Measurements from ENCODE around the gene APOB. TPM values are rescaled to one million over a fixed set of nuclear protein-coding genes. Genes with fewer than 3 reads are reported as not detected.
A peak's percentile ranks its signal among the peaks of the same experiment; 100 is the strongest.

Gene APOB
- total and polyA plus RNA-seq, 2 of the 13 experiments (the other 11 are each of a cell fraction or from before 2014, with no cell fraction given), result 1,569 to 2,515 TPM

DNA sequence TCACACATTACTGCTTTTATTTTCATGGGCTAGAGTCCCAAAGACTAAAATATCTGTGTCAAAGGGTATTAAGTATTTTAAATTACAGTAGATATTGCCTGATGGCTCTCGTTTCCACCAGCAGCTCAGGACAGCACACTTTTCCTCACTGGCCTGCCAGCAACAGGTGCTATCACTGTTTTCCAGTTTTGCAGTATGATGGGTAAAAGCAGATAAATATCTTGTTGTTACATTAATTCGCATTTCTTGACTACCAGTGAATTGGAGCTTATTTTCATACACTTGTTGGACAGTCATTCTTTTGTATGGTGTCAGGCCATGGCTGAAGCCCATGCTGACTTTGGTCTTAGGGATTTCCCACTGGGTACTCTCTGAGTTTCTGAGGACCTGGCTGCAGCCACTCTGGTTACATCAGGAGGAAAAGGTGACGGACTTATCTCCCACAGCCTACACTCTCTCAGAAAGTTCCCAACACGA is 4.8 kb downstream of the APOB start:
- ChIA-PET CTCF (ENCODE audit: low intra/inter-chr PET ratio, low total read pairs) (interaction anchor here (1.3 kb wide), 1 partner anchor 79 kb away, joined by 3 read pairs; no protein-coding TSS in a partner anchor), POLR2A (interaction anchor here (1.3 to 13.2 kb wide), 8 partner anchors 8 to 117 kb away, joined by 4 to 317 read pairs (median 76); no protein-coding TSS in a partner anchor)
- Histone ChIP-seq H3K27ac (ENCODE audit: extremely low read length, insufficient read depth, low read length) (peak overlapping the region; percentile 99), H3K9me3 (ENCODE audit: low read length) (no peaks in the 10 kb centered on the region), H3K4me1 (ENCODE audit: insufficient read depth, low read length) (peaks cover 76% of the 10 kb centered on the region), H3K9ac (ENCODE audit: insufficient read depth, low read depth, low read length) (peak overlapping the region; percentile 98), H3K4me2 (ENCODE audit: low read depth, low read length) (peak overlapping the region; percentile 93), H3K36me3 (replicated peaks in 1 of 2; ENCODE audit: control insufficient read depth in 1 of 2, insufficient read depth in 2 of 2, low read length in 2 of 2) (peaks cover 57 to 89% of the 10 kb centered on the region in 2 experiments), H3K4me3 (replicated peaks in 1 of 3; ENCODE audit: insufficient read depth in 1 of 3, low read depth in 2 of 3, low read length in 3 of 3) (peak overlapping the region; percentile 88 to 96 (median 91)), H4K20me1 (ENCODE audit: insufficient read depth, low read length) (peaks cover 92% of the 10 kb centered on the region), H3K79me2 (ENCODE audit: insufficient read depth, low read length) (peaks cover 96% of the 10 kb centered on the region), H3K27me3 (ENCODE audit: control insufficient read depth in 1 of 2, insufficient read depth in 2 of 2, low read length in 2 of 2) (no peaks in the 10 kb centered on the region; a peak in 1 of 5 replicates), H2AFZ (ENCODE audit: low read length) (no peak overlapping the region)
- DNase-seq (ENCODE audit: low spot score) (no peak), FAIRE-seq (no peak), ATAC-seq (no peak)
- in situ Hi-C loops (cut with HindIII; ENCODE audit: extremely low pct_ligation_motif_present, low pct_unique_long_range_greater_than_20kb), result no loop called here
- WGBS (ENCODE audit: low lambda C conversion rate), result 67% methylated on average over 4 of the region's 4 CpGs
- BruUV-seq (replicated peaks), result no TSS peak
- intact Hi-C loops (cut with micrococcal nuclease; ENCODE audit: unreplicated experiment), result no loop called here
- TF ChIP-seq ZNF530 (CRISPR knock-in tag; IDR thresholded peaks at IDR 0.05; ENCODE audit: low read depth), result no peak
- TF ChIP-seq MEF2D (CRISPR knock-in tag; IDR thresholded peaks at IDR 0.05), result 0 out of 2 replicates have a peak, but pooled peaks have one; percentile 50
- TF ChIP-seq, protein P1, sequence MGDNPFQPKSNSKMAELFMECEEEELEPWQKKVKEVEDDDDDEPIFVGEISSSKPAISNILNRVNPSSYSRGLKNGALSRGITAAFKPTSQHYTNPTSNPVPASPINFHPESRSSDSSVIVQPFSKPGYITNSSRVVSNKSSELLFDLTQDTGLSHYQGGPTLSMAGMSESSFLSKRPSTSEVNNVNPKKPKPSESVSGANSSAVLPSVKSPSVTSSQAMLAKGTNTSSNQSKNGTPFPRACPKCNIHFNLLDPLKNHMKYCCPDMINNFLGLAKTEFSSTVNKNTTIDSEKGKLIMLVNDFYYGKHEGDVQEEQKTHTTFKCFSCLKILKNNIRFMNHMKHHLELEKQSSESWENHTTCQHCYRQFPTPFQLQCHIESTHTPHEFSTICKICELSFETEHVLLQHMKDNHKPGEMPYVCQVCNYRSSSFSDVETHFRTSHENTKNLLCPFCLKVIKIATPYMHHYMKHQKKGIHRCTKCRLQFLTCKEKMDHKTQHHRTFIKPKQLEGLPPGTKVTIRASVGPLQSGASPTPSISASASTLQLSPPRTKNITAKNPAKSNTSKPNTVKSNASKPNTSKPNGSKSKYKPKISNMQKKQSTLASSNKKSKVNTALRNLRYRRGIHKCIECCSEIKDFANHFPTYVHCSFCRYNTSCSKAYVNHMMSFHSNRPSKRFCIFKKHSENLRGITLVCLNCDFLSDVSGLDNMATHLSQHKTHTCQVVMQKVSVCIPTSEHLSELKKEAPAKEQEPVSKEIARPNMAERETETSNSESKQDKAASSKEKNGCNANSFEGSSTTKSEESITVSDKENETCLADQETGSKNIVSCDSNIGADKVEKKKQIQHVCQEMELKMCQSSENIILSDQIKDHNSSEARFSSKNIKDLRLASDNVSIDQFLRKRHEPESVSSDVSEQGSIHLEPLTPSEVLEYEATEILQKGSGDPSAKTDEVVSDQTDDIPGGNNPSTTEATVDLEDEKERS (CRISPR knock-in tag; IDR thresholded peaks at IDR 0.05), result peak; percentile 83; the same call in 1 of the 2 replicates
- no peak for TF ChIP-seq ATF7 (IDR thresholded peaks at IDR 0.05)
- no peak for TF ChIP-seq ATF7 (CRISPR knock-in tag; IDR thresholded peaks at IDR 0.05)
- TF ChIP-seq FLYWCH1 (CRISPR knock-in tag; IDR thresholded peaks at IDR 0.05), result no peak
- TF ChIP-seq NR2F1 (CRISPR knock-in tag; IDR thresholded peaks at IDR 0.05), result no peak
- TF ChIP-seq, protein P2, sequence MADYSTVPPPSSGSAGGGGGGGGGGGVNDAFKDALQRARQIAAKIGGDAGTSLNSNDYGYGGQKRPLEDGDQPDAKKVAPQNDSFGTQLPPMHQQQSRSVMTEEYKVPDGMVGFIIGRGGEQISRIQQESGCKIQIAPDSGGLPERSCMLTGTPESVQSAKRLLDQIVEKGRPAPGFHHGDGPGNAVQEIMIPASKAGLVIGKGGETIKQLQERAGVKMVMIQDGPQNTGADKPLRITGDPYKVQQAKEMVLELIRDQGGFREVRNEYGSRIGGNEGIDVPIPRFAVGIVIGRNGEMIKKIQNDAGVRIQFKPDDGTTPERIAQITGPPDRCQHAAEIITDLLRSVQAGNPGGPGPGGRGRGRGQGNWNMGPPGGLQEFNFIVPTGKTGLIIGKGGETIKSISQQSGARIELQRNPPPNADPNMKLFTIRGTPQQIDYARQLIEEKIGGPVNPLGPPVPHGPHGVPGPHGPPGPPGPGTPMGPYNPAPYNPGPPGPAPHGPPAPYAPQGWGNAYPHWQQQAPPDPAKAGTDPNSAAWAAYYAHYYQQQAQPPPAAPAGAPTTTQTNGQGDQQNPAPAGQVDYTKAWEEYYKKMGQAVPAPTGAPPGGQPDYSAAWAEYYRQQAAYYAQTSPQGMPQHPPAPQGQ (CRISPR knock-in tag; IDR thresholded peaks at IDR 0.05; ENCODE audit: borderline replicate concordance), result peak; percentile 35; the same call in 1 of the 2 replicates
- 0 out of 2 replicates have a peak, but pooled peaks have one; percentile 28 for TF ChIP-seq ZNF512B (CRISPR knock-in tag; IDR thresholded peaks at IDR 0.05; ENCODE audit: borderline replicate concordance)
- no peak for TF ChIP-seq KLF6 (CRISPR knock-in tag; IDR thresholded peaks at IDR 0.05)
- TF ChIP-seq IKZF4 (CRISPR knock-in tag; IDR thresholded peaks at IDR 0.05; ENCODE audit: borderline replicate concordance, low read depth, not compliant biosample characterization), result no peak
- no peak for TF ChIP-seq ZNF367 (CRISPR knock-in tag; IDR thresholded peaks at IDR 0.05; ENCODE audit: borderline replicate concordance)
- 0 out of 2 replicates have a peak, but pooled peaks have one; percentile 53 for TF ChIP-seq ZBTB20 (CRISPR knock-in tag; IDR thresholded peaks at IDR 0.05; ENCODE audit: borderline replicate concordance, low read depth)
- 0 out of 2 replicates have a peak, but pooled peaks have one; percentile 6 for TF ChIP-seq KLF11 (CRISPR knock-in tag; IDR thresholded peaks at IDR 0.05)
- peak; percentile 46 for TF ChIP-seq RBM22 (optimal IDR thresholded peaks at IDR 0.05; ENCODE audit: low read length)

All from HepG2 (cell line).